ENCODE data around the gene INHBB. TPM values are rescaled to one million over a fixed set of nuclear protein-coding genes. Genes with fewer than 3 reads are reported as not detected.

Gene INHBB
- total and polyA plus RNA-seq, 2 experiments from 2014 or later, result 2.7 to 6.6 TPM

DNA sequence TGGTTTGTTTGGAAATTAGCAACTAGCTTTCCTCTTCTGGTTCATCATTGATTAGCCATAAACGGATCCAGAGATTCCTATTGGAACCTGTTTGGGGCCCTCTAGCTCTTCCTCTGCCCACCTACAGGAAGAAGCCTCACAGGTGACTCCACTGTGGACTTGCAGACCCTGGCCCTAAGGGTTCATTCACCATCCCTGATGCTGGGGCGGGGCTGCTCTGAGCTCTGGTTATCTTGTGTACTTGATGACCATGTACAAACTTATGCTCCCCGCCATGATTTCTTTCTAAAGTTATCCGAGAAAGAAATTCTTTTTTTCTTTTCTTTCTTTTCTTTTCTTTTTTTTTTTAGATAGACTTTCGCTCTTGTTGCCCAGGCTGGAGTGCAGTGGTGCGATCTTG, 33.9 kb upstream of the INHBB start:
- Histone ChIP-seq H3K79me2 (no peaks in the 10 kb centered on the region), H4K20me1 (ENCODE audit: insufficient read depth, poor library complexity, severe bottlenecking) (no peaks in the 10 kb centered on the region), H3K27me3 (no peaks in the 10 kb centered on the region), H3K9me2 (replicated peaks; ENCODE audit: insufficient read depth) (no peaks in the 10 kb centered on the region), H3K36me3 (replicated peaks; ENCODE audit: insufficient read depth, low read depth) (no peaks in the 10 kb centered on the region), H3K4me3 (no peak overlapping the region), H3K27ac (no peak overlapping the region), H3K4me1 (ENCODE audit: insufficient read depth) (no peaks in the 10 kb centered on the region), H3K4me2 (no peak overlapping the region), H2AFZ (no peak overlapping the region), H3K9me3 (ENCODE audit: low read depth) (no peaks in the 10 kb centered on the region)
- 83% methylated on average over 6 of the region's 6 CpGs for WGBS (ENCODE audit: low lambda C conversion rate, missing lambda C conversion rate)
- TF ChIP-seq EZH2phosphoT487 (IDR thresholded peaks at IDR 0.05; ENCODE audit: low read depth, severe bottlenecking, unreplicated experiment), result no peak
- TF ChIP-seq CTCF (IDR thresholded peaks at IDR 0.05; ENCODE audit: poor library complexity), result no peak
- no peak for TF ChIP-seq EZH2 (IDR thresholded peaks at IDR 0.05; ENCODE audit: borderline replicate concordance)
- no peak for DNase-seq (ENCODE audit: low spot score)

GRCh38 chr2:120312860-120313694, 32.9 kb upstream of the INHBB start:
- H3K27ac ChIP-seq, result no peak overlapping the region
- H3K9me2 ChIP-seq (replicated peaks; ENCODE audit: insufficient read depth), result no peaks in the 10 kb centered on the region
- peak overlapping the region; percentile 79 for H3K4me2 ChIP-seq
- no peaks in the 10 kb centered on the region for H3K27me3 ChIP-seq
- WGBS (ENCODE audit: low lambda C conversion rate, missing lambda C conversion rate), result 13% methylated on average over 38 of the region's 38 CpGs
- H3K36me3 ChIP-seq (replicated peaks; ENCODE audit: insufficient read depth, low read depth), result no peaks in the 10 kb centered on the region
- H3K9me3 ChIP-seq (ENCODE audit: low read depth), result no peaks in the 10 kb centered on the region
- no peaks in the 10 kb centered on the region for H3K4me1 ChIP-seq (ENCODE audit: insufficient read depth)
- H3K4me3 ChIP-seq, result peak overlapping the region; percentile 2
- H2AFZ ChIP-seq, result peak overlapping the region; percentile 31
- H3K79me2 ChIP-seq, result no peaks in the 10 kb centered on the region
- TF ChIP-seq EZH2phosphoT487 (IDR thresholded peaks at IDR 0.05; ENCODE audit: low read depth, severe bottlenecking, unreplicated experiment) (no peak), CTCF (IDR thresholded peaks at IDR 0.05; ENCODE audit: poor library complexity) (peak; percentile 94)
- DNase-seq (ENCODE audit: low spot score), result peak; percentile 90
- no peaks in the 10 kb centered on the region for H4K20me1 ChIP-seq (ENCODE audit: insufficient read depth, poor library complexity, severe bottlenecking)

DNA sequence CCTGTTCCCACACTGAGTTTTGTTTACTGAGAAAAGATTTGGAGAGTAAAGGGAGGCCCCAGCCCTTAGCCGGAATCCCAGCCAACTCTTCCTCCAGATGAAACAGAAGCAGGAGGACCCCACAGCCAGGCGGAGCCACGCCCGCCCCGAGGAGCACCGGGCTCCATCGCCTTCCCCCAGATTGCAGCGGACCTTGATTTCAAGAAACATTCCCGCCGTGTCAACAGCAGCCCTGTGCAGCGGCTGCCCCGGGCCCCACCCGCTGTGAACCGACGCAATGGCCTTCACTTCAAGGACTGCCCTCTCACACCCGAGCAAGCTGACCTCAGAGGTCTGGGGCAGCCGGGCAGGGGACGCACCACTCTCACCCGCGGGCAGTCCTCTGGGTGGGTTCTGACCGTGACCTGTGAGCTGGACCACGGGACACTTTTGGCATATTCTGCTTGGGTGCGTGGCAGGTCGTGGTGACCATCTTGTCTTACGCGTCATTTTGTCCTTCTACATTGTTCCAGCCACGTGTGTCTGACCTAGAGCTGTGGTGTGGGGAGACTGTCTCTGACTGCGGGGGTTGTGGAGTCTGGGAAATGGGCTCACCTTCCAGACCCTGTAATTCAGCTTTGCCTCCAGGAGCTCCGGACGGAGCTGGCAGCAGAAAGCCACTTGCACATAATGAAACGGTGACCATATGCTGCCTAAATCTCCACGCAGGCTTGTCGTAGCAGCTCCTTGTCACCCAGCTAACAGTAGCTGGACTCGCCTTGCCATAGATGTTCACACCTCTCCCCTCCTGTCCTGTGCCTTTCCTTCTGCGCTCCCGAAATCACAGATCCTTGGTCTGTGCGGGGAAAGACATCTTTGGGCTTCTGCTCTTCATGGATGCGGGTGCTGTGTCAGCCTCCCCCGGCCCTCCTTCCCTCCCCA, 32.0 kb upstream of the INHBB start:
- TF ChIP-seq EZH2 (IDR thresholded peaks at IDR 0.05; ENCODE audit: borderline replicate concordance), result no peak
- TF ChIP-seq EZH2phosphoT487 (IDR thresholded peaks at IDR 0.05; ENCODE audit: low read depth, severe bottlenecking, unreplicated experiment), result no peak
- TF ChIP-seq CTCF (IDR thresholded peaks at IDR 0.05; ENCODE audit: poor library complexity), result no peak
- peak overlapping the region; percentile 0 for H2AFZ ChIP-seq
- no peak overlapping the region for H3K27ac ChIP-seq
- no peaks in the 10 kb centered on the region for H3K79me2 ChIP-seq
- no peaks in the 10 kb centered on the region for H3K9me3 ChIP-seq (ENCODE audit: low read depth)
- H3K4me3 ChIP-seq, result no peak overlapping the region
- peak overlapping the region; percentile 79 for H3K4me2 ChIP-seq
- WGBS (ENCODE audit: low lambda C conversion rate, missing lambda C conversion rate), result 76% methylated on average over 38 of the region's 39 CpGs
- no peaks in the 10 kb centered on the region for H3K36me3 ChIP-seq (replicated peaks; ENCODE audit: insufficient read depth, low read depth)
- no peaks in the 10 kb centered on the region for H3K9me2 ChIP-seq (replicated peaks; ENCODE audit: insufficient read depth)
- H3K4me1 ChIP-seq (ENCODE audit: insufficient read depth), result no peaks in the 10 kb centered on the region
- DNase-seq (ENCODE audit: low spot score), result peak; percentile 47
- H3K27me3 ChIP-seq, result no peaks in the 10 kb centered on the region
- no peaks in the 10 kb centered on the region for H4K20me1 ChIP-seq (ENCODE audit: insufficient read depth, poor library complexity, severe bottlenecking)

Data from hepatocyte (in vitro differentiated cells).